ENCODE measurements around the gene C1GALT1.
"Not testable (repeated sequence)": the region's sequence is repeated elsewhere in the genome, so short reads cannot be mapped to it uniquely, and the experiment has no call there.

C1GALT1 gene

DNA sequence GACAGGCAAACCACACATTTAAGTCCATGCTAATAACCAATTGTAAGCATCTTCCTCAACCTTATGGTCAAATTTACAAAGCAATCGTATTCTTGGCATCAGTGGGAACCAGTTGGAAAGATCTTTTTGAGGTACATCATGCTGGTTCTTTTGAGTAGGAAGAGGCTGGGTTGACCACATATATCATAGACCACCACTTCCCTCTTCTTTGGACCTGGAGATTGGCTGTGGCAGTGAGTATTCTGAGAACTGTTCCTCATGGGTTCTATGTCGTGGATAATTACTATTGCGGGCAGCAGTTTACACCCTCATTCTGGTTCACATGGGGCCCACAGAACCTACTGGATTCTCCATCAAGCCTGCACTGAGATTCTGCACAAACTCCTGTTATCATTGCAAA is 35.5 kb upstream of the C1GALT1 start:
- TF ChIP-seq, protein P1, sequence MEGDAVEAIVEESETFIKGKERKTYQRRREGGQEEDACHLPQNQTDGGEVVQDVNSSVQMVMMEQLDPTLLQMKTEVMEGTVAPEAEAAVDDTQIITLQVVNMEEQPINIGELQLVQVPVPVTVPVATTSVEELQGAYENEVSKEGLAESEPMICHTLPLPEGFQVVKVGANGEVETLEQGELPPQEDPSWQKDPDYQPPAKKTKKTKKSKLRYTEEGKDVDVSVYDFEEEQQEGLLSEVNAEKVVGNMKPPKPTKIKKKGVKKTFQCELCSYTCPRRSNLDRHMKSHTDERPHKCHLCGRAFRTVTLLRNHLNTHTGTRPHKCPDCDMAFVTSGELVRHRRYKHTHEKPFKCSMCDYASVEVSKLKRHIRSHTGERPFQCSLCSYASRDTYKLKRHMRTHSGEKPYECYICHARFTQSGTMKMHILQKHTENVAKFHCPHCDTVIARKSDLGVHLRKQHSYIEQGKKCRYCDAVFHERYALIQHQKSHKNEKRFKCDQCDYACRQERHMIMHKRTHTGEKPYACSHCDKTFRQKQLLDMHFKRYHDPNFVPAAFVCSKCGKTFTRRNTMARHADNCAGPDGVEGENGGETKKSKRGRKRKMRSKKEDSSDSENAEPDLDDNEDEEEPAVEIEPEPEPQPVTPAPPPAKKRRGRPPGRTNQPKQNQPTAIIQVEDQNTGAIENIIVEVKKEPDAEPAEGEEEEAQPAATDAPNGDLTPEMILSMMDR (IDR thresholded peaks at IDR 0.05; ENCODE audit: low read depth, low read length, missing control alignments), result no peak
- DNase-seq (ENCODE audit: extremely low read depth, low read depth), result no peak
- no peak overlapping the region for H3K4me3 ChIP-seq (replicated peaks; ENCODE audit: low read depth, low read length)

DNA sequence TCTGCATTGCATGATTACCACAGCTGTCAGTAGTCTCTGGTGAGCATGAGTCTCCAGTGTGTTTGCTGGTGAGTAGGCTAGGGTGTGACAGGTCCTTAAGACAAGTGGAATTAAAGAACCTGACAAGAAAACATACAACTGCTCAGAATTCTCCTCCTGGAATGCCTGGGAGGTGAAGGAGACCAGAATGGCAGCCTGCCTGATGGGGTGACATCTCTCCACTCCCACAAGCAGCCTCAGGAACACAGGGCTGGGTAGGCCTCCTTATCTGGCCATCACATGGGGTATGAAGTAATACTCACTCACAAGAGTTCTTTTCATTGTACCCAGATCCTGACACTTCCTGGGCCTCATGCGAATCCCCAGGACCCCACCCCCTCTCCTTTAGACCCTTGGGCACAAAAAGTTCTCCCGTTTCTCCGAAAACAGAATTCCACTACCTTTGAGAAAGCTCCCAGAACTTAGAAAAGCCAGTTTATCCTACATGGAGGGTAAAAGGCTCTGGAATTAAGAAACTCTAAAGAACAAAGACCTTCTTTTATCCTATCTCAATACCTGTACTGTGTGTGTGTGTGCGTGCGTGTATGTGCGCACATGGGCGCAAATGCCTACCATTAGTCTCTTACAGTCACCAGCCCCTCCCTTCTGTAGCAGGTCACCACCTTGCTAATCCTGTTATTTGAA is 33.4 kb upstream of the C1GALT1 start:
- TF ChIP-seq, protein P1 (IDR thresholded peaks at IDR 0.05; ENCODE audit: low read depth, low read length, missing control alignments), result no peak
- no peak for DNase-seq (ENCODE audit: extremely low read depth, low read depth)
- no peak overlapping the region for H3K4me3 ChIP-seq (replicated peaks; ENCODE audit: low read depth, low read length)

DNA sequence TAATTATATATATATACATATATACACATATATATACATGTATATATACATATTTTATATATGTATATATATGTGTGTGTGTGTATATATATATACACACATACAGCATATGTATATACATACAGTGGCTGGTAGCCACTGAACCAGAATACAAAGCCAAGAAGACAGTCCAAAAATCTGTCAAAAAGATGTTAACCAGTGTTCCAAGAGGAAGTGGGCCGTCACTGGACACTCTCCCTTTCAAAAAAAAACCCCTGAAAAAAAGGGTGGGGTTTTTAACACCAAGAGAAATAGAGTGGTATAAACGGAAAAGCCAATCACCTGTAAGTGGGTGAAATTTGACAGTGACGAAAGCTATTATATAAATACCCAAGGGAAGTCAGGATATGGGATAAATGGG is 31.1 kb upstream of the C1GALT1 start:
- TF ChIP-seq, protein P1 (IDR thresholded peaks at IDR 0.05; ENCODE audit: low read depth, low read length, missing control alignments), result no peak
- no peak overlapping the region for H3K4me3 ChIP-seq (replicated peaks; ENCODE audit: low read depth, low read length)
- DNase-seq (ENCODE audit: extremely low read depth, low read depth), result no peak

DNA sequence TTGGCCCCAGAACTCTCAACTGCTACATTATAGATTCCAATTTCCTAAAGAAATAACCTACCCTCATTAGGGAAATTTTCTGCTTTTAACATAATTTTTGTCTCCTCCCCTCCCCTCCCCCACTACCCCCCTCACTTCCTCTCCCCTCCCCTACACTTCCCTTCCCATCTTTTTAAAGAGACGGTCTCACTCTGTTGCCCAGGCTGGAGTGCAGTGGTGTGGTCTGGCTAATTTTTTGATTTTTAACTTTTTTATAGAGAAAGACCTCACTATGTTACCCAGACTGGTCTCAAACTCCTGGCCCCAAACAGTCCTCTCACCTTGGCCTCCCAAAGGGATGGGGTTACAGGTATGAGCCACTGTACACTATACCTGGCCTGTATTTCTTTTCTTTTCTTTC is 30.5 kb upstream of the C1GALT1 start:
- TF ChIP-seq, protein P1 (IDR thresholded peaks at IDR 0.05; ENCODE audit: low read depth, low read length, missing control alignments), result no peak
- no peak overlapping the region for H3K4me3 ChIP-seq (replicated peaks; ENCODE audit: low read depth, low read length)
- DNase-seq (ENCODE audit: extremely low read depth, low read depth), result no peak

DNA sequence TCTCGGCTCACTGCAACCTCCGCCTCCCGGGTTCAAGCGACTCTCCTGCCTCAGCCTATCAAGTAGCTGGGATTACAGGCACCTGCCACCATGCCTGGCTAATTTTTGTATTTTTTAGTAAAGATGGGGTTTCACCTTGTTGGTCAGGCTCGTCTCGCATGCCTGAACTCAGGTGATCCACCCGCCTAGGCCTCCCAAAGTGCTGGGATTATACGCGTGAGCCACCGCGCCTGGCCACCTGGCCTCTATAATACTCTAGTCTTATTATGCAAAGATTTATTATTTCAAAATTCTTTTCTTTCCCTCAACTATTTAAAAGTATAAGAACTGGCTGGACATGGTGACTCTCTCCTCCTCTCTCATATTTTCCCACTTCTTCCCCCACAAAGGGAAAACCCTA is 30.0 kb upstream of the C1GALT1 start:
- DNase-seq (ENCODE audit: extremely low read depth, low read depth), result no peak
- H3K4me3 ChIP-seq (replicated peaks; ENCODE audit: low read depth, low read length), result no peak overlapping the region
- TF ChIP-seq, protein P1 (IDR thresholded peaks at IDR 0.05; ENCODE audit: low read depth, low read length, missing control alignments), result no peak

DNA sequence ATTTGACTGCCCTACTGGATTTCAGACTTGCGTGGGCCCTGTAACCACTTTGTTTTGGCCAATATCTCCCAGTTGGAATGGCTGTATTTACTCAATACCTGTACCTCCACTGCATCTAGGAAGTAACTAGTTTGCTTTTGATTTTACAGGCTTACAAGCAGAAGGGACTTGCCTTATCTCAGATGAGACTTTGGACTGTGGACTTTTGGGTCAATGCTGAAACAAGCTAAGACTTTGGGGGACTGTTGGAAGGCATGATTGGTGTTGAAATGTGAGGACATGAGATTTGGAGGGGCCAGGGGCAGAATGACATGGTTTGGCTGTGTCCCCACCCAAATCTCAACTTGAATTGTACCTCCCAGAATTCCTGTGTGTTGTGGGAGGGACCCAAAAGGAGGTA is 28.0 kb upstream of the C1GALT1 start:
- not testable (repeated sequence) for DNase-seq (ENCODE audit: extremely low read depth, low read depth); H3K4me3 ChIP-seq (replicated peaks; ENCODE audit: low read depth, low read length)

DNA sequence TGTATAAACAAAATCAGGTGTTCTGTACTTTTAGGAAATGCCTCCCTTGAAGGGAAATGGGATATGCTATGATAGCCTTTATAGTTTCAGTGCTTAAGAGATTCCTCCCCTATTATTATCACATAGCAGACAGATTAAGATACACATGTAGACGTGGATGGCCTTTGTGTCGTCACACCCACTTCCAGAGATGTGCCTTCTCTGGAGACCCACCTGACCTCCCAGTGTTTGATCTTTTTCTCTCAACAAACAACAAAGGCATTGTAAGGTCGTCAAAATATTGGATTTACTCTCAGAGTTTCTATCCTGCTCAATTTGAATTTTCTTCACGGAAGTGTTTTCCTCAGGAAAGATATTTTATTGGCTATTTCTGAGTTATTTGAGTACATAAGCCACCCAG is 25.7 kb upstream of the C1GALT1 start:
- TF ChIP-seq, protein P1 (IDR thresholded peaks at IDR 0.05; ENCODE audit: low read depth, low read length, missing control alignments), result no peak
- no peak overlapping the region for H3K4me3 ChIP-seq (replicated peaks; ENCODE audit: low read depth, low read length)
- no peak for DNase-seq (ENCODE audit: extremely low read depth, low read depth)

Measured in HFF-Myc (cell line).